ENCODE results near the gene STX16. TPM values are rescaled to one million over a fixed set of nuclear protein-coding genes. Genes with fewer than 3 reads are reported as not detected.

Gene STX16
- total and polyA plus RNA-seq, 9 of the 15 experiments (the other 6 are each of a cell fraction or from before 2014, with no cell fraction given), result 4.4 to 43.5 (median 14.7) TPM

GRCh38 chr20:58660855-58661597 lies 9.9 kb downstream of the STX16 start:
- CTCF ChIA-PET (ENCODE audit: low intra/inter-chr PET ratio), result no interaction called here
- Histone ChIP-seq H3K9ac (ENCODE audit: insufficient read depth in 1 of 2, low read depth in 2 of 2, low read length in 2 of 2) (no peak overlapping the region), H3K4me3 (no peak overlapping the region), H3K79me2 (ENCODE audit: control insufficient read depth, insufficient read depth, low read length) (peaks cover 85% of the 10 kb centered on the region), H3K9me1 (ENCODE audit: control insufficient read depth, insufficient read depth, low read length) (no peaks in the 10 kb centered on the region), H3K4me2 (ENCODE audit: insufficient read depth, low read length) (no peak overlapping the region), H3K27me3 (ENCODE audit: control insufficient read depth in 2 of 2, insufficient read depth in 2 of 2, low read length in 2 of 2) (no peaks in the 10 kb centered on the region), H2AFZ (ENCODE audit: low read depth, low read length) (no peak overlapping the region), H3K9me3 (replicated peaks; ENCODE audit: control insufficient read depth, insufficient read depth, low read depth, low read length) (no peaks in the 10 kb centered on the region), H3K4me1 (replicated peaks in 1 of 2; ENCODE audit: control insufficient read depth in 2 of 2, insufficient read depth in 2 of 2, low read length in 2 of 2) (peaks cover 0 to under 1% of the 10 kb centered on the region in 2 experiments; a peak in 2 of 5 replicates), H4K20me1 (replicated peaks; ENCODE audit: control insufficient read depth, insufficient read depth, low read length) (no peaks in the 10 kb centered on the region; the same call in 1 of the 2 replicates), H3K27ac (ENCODE audit: extremely low read depth, low read depth, low read length) (peak overlapping the region; percentile 18; the same call in 1 of the 3 replicates), H3K36me3 (ENCODE audit: control insufficient read depth, insufficient read depth, low read length) (peaks cover 43% of the 10 kb centered on the region; the same call in 2 of the 3 replicates)
- peak; percentile 29 for TF ChIP-seq RBBP5 (IDR thresholded peaks at IDR 0.05; ENCODE audit: borderline replicate concordance, insufficient read depth, low read length, poor library complexity, severe bottlenecking)
- TF ChIP-seq RBM25 (IDR thresholded peaks at IDR 0.05; ENCODE audit: low read depth, low read length, severe bottlenecking), result no peak
- no peak for TF ChIP-seq ZNF354B (CRISPR knock-in tag; IDR thresholded peaks at IDR 0.05)
- no peak for DNase-seq (ENCODE audit: extremely low read depth in 1 of 4, low spot score in 3 of 4)
- ATAC-seq, result no peak
- in situ Hi-C loops (cut with MboI), result no loop called here
- intact Hi-C loops (cut with micrococcal nuclease), result no loop called here
- no peak for FAIRE-seq
- BruUV-seq (replicated peaks), result no TSS peak
- 83% methylated on average over 14 of the region's 14 CpGs for WGBS (ENCODE audit: insufficient coverage, low coverage, missing lambda C conversion rate)
- POLR2A ChIA-PET, result interaction anchor here (2.8 kb wide), 1 partner anchor 10 kb away, joined by 8 read pairs; the partner anchor contains the start of gene STX16
